ENCODE measurements around the gene CDC5L.

The CDC5L gene

GRCh38 chr6:44473393-44474189, 86.1 kb downstream of the CDC5L start:
- FAIRE-seq (no peak), DNase-seq (ENCODE audit: low spot score) (no peak)

- DNase-seq (ENCODE audit: low spot score) (no peak), FAIRE-seq (no peak)
Measured at GRCh38 chr6:44474190-44474631, 86.7 kb downstream of the CDC5L start.

GRCh38 chr6:44474643-44475042, 87.1 kb downstream of the CDC5L start:
- FAIRE-seq: no peak

GRCh38 chr6:44475417-44475778, 87.9 kb downstream of the CDC5L start:
- FAIRE-seq: no peak
- DNase-seq (ENCODE audit: low spot score): no peak

More at GRCh38 chr6:44474643-44475042, 87.1 kb downstream of the CDC5L start:
- DNase-seq (ENCODE audit: low spot score): no peak

- FAIRE-seq: no peak
- peak; percentile 54 for DNase-seq (ENCODE audit: low spot score)
Measured at GRCh38 chr6:44475779-44476434, 88.4 kb downstream of the CDC5L start.

- no peak for FAIRE-seq
Measured at GRCh38 chr6:44476849-44477248, 89.3 kb downstream of the CDC5L start.

GRCh38 chr6:44477293-44477894, 89.9 kb downstream of the CDC5L start:
- DNase-seq (ENCODE audit: low spot score): no peak
- no peak for FAIRE-seq

More at GRCh38 chr6:44476849-44477248, 89.3 kb downstream of the CDC5L start:
- DNase-seq (ENCODE audit: low spot score): no peak

- no peak for DNase-seq (ENCODE audit: low spot score)
Measured at GRCh38 chr6:44478158-44478557, 90.7 kb downstream of the CDC5L start.

GRCh38 chr6:44478591-44479254, 91.2 kb downstream of the CDC5L start:
- FAIRE-seq (no peak), DNase-seq (ENCODE audit: low spot score) (no peak)

More at GRCh38 chr6:44478158-44478557, 90.7 kb downstream of the CDC5L start:
- no peak for FAIRE-seq

GRCh38 chr6:44480097-44480541, 92.6 kb downstream of the CDC5L start:
- FAIRE-seq (no peak), DNase-seq (ENCODE audit: low spot score) (no peak)

GRCh38 chr6:44481056-44481455, 93.5 kb downstream of the CDC5L start:
- DNase-seq (ENCODE audit: low spot score) (no peak), FAIRE-seq (no peak)

GRCh38 chr6:44481760-44482159, 94.3 kb downstream of the CDC5L start:
- DNase-seq (ENCODE audit: low spot score): no peak
- no peak for FAIRE-seq

GRCh38 chr6:44485601-44486401, 98.3 kb downstream of the CDC5L start:
- no peak for FAIRE-seq
- no peak for DNase-seq (ENCODE audit: low spot score)

GRCh38 chr6:44487002-44487401, 99.5 kb downstream of the CDC5L start:
- no peak for FAIRE-seq
- DNase-seq (ENCODE audit: low spot score): no peak

GRCh38 chr6:44487586-44487985, 100.1 kb downstream of the CDC5L start:
- DNase-seq (ENCODE audit: low spot score) (no peak), FAIRE-seq (no peak)

GRCh38 chr6:44489910-44490604, 102.6 kb downstream of the CDC5L start:
- FAIRE-seq: peak; percentile 87

GRCh38 chr6:44493132-44493531, 105.6 kb downstream of the CDC5L start:
- DNase-seq (ENCODE audit: low spot score) (no peak), FAIRE-seq (no peak)

More at GRCh38 chr6:44489910-44490604, 102.6 kb downstream of the CDC5L start:
- peak; percentile 86 for DNase-seq (ENCODE audit: low spot score)

GRCh38 chr6:44493593-44493992, 106.1 kb downstream of the CDC5L start:
- FAIRE-seq: no peak
- no peak for DNase-seq (ENCODE audit: low spot score)

GRCh38 chr6:44494011-44494501, 106.5 kb downstream of the CDC5L start:
- DNase-seq (ENCODE audit: low spot score) (peak; percentile 62), FAIRE-seq (no peak)
